H7 (cell line): ENCODE measurements around the gene SLC6A6. TPM values are rescaled to one million over a fixed set of nuclear protein-coding genes. Genes with fewer than 3 reads are reported as not detected.

Experiments
- DNase-seq: peaks from one replicate; pipeline ENCODE4 v3.0.0; 2012
- H3K27me3 ChIP-seq: 2 replicates; pipeline ENCODE4 v1.6.0; 2011; ENCODE audit warnings: mild to moderate bottlenecking, low read length; ENCODE audit not compliant: control insufficient read depth, insufficient read depth
- H3K36me3 ChIP-seq: replicated peaks from 2 replicates; pipeline ENCODE4 v1.5.1; 2011; ENCODE audit warnings: low read length; ENCODE audit not compliant: control insufficient read depth, insufficient read depth
- H3K4me3 ChIP-seq: 2 replicates; pipeline ENCODE4 v1.5.1; 2011; ENCODE audit warnings: low read depth, mild to moderate bottlenecking, control low read depth, low read length, moderate library complexity; ENCODE audit not compliant: insufficient read depth
- total RNA-seq: library from RNA; depleted of rRNA; stranded (reverse); fragments of >200 nt; shearing (Covaris generic); gene quantifications from 2 replicates; pipeline ENCODE4 v1.2.3, GENCODE V29; 2014

Gene SLC6A6
- total RNA-seq, 1 experiment from 2014 or later = 88.8 TPM

GRCh38 chr3:14483286-14483685 is 80.9 kb downstream of the SLC6A6 start:
- Histone ChIP-seq H3K27me3 (no peaks in the 10 kb centered on the region), H3K36me3 (peaks cover 57% of the 10 kb centered on the region), H3K4me3 (no peak overlapping the region)
- DNase-seq = no peak

GRCh38 chr3:14484741-14485140 is 82.3 kb downstream of the SLC6A6 start:
- no peaks in the 10 kb centered on the region for H3K27me3 ChIP-seq
- DNase-seq = no peak
- no peak overlapping the region for H3K4me3 ChIP-seq
- H3K36me3 ChIP-seq = peaks cover 50% of the 10 kb centered on the region

GRCh38 chr3:14485981-14486380 is 83.6 kb downstream of the SLC6A6 start:
- H3K36me3 ChIP-seq = peaks cover 39% of the 10 kb centered on the region
- DNase-seq = no peak
- H3K27me3 ChIP-seq = no peaks in the 10 kb centered on the region
- no peak overlapping the region for H3K4me3 ChIP-seq

- no peak for DNase-seq
- no peak overlapping the region for H3K4me3 ChIP-seq
- peaks cover 36% of the 10 kb centered on the region for H3K36me3 ChIP-seq
- H3K27me3 ChIP-seq = no peaks in the 10 kb centered on the region
These were observed 84.1 kb downstream of the SLC6A6 start for GRCh38 chr3:14486460-14486859.

GRCh38 chr3:14487086-14487485 is 84.7 kb downstream of the SLC6A6 start:
- Histone ChIP-seq H3K27me3 (no peaks in the 10 kb centered on the region), H3K4me3 (no peak overlapping the region), H3K36me3 (peaks cover 30% of the 10 kb centered on the region)
- DNase-seq = no peak

- H3K36me3 ChIP-seq = peaks cover 30% of the 10 kb centered on the region
- H3K4me3 ChIP-seq = no peak overlapping the region
- no peak for DNase-seq
- no peaks in the 10 kb centered on the region for H3K27me3 ChIP-seq
These were observed 85.4 kb downstream of the SLC6A6 start for GRCh38 chr3:14487821-14488220.

- H3K27me3 ChIP-seq = no peaks in the 10 kb centered on the region
- H3K4me3 ChIP-seq = no peak overlapping the region
- no peak for DNase-seq
- peaks cover 26% of the 10 kb centered on the region for H3K36me3 ChIP-seq
These were observed 86.1 kb downstream of the SLC6A6 start for GRCh38 chr3:14488286-14489041.

- no peaks in the 10 kb centered on the region for H3K27me3 ChIP-seq
- no peak overlapping the region for H3K4me3 ChIP-seq
- DNase-seq = no peak
- H3K36me3 ChIP-seq = peaks cover 18% of the 10 kb centered on the region
These were observed 87.2 kb downstream of the SLC6A6 start for GRCh38 chr3:14489641-14490040.

GRCh38 chr3:14490255-14490654 is 87.8 kb downstream of the SLC6A6 start:
- no peak for DNase-seq
- H3K36me3 ChIP-seq = peaks cover 18% of the 10 kb centered on the region
- no peak overlapping the region for H3K4me3 ChIP-seq
- no peaks in the 10 kb centered on the region for H3K27me3 ChIP-seq

GRCh38 chr3:14490831-14491230 is 88.4 kb downstream of the SLC6A6 start:
- Histone ChIP-seq H3K4me3 (no peak overlapping the region), H3K36me3 (peaks cover 13% of the 10 kb centered on the region), H3K27me3 (no peaks in the 10 kb centered on the region)
- no peak for DNase-seq

- Histone ChIP-seq H3K27me3 (no peaks in the 10 kb centered on the region), H3K4me3 (no peak overlapping the region), H3K36me3 (peaks cover 11% of the 10 kb centered on the region)
- no peak for DNase-seq
These were observed 89.2 kb downstream of the SLC6A6 start for GRCh38 chr3:14491396-14492190.

- H3K4me3 ChIP-seq = no peak overlapping the region
- H3K27me3 ChIP-seq = no peaks in the 10 kb centered on the region; the same call in 1 of the 2 replicates
- no peak for DNase-seq
- H3K36me3 ChIP-seq = peaks cover 4% of the 10 kb centered on the region
These were observed 90.8 kb downstream of the SLC6A6 start for GRCh38 chr3:14492948-14493881.

GRCh38 chr3:14494279-14494972 is 92.0 kb downstream of the SLC6A6 start:
- no peak overlapping the region for H3K4me3 ChIP-seq
- no peak for DNase-seq
- H3K36me3 ChIP-seq = peaks cover 2% of the 10 kb centered on the region; the same call in 1 of the 2 replicates
- H3K27me3 ChIP-seq = no peaks in the 10 kb centered on the region; the same call in 1 of the 2 replicates

GRCh38 chr3:14494973-14495300 is 92.5 kb downstream of the SLC6A6 start:
- DNase-seq = no peak
- Histone ChIP-seq H3K36me3 (no peaks in the 10 kb centered on the region), H3K4me3 (no peak overlapping the region), H3K27me3 (no peaks in the 10 kb centered on the region; the same call in 1 of the 2 replicates)
